Body of pancreas (tissue), 4 donors: ENCODE measurements around the gene NWD2.

ENCODE experiments used
- POLR2A ChIP-seq, 3 donors: fragments of 450-650 bp; IDR thresholded peaks; one replicate each; pipeline ENCODE4 v1.6.1; 2016; ENCODE audit warnings: antibody characterized with exemption in 3 of 3, mild to moderate bottlenecking in 2 of 3
- TF ChIP-seq, protein P1 (sequence below), 7 experiments: fragments of 450-650 bp in 4 of 7; fragments of 200-600 bp in 3 of 7; sonication (generic) in 3 of 7; IDR thresholded peaks; one replicate each; pipeline ENCODE4 v1.5.1; 2016 to 2019; ENCODE audit warnings: antibody characterized with exemption in 7 of 7

DNA sequence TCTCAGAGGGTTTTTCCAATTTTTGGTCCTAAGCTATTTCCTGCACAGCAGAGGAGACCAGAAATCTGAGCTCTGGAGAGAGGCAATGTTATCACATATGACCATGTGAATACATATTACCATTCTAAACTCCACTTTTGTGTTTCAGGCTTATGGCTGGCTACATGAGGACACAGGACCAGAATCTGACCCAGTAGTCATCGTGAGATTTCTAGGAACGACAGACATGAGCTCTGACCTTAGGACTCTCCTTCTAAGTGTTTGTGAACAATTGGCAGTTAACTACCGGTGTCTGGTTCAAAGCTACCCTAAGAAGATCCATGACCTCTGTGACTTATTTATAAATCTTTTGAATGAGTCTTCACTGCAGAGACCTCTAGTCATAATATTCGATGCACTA lies 198.6 kb downstream of the NWD2 start:
- TF ChIP-seq, protein P1, sequence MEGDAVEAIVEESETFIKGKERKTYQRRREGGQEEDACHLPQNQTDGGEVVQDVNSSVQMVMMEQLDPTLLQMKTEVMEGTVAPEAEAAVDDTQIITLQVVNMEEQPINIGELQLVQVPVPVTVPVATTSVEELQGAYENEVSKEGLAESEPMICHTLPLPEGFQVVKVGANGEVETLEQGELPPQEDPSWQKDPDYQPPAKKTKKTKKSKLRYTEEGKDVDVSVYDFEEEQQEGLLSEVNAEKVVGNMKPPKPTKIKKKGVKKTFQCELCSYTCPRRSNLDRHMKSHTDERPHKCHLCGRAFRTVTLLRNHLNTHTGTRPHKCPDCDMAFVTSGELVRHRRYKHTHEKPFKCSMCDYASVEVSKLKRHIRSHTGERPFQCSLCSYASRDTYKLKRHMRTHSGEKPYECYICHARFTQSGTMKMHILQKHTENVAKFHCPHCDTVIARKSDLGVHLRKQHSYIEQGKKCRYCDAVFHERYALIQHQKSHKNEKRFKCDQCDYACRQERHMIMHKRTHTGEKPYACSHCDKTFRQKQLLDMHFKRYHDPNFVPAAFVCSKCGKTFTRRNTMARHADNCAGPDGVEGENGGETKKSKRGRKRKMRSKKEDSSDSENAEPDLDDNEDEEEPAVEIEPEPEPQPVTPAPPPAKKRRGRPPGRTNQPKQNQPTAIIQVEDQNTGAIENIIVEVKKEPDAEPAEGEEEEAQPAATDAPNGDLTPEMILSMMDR (IDR thresholded peaks at IDR 0.05), result no peak
- no peak for TF ChIP-seq POLR2A (IDR thresholded peaks at IDR 0.05)
